HG03460 (cell line): ENCODE data around the gene FARP1.

ENCODE experiments used
- ATAC-seq: cut with Tn5 transposase; IDR thresholded peaks from one replicate; pipeline ENCODE4 v1.9.1; 2021; ENCODE audit not compliant: unreplicated experiment

FARP1 gene

GRCh38 chr13:98301721-98302120 lies 158.8 kb downstream of the FARP1 start:
- ATAC-seq = no peak

GRCh38 chr13:98303858-98304257 lies 161.0 kb downstream of the FARP1 start:
- no peak for ATAC-seq

GRCh38 chr13:98305670-98306069 lies 162.8 kb downstream of the FARP1 start:
- no peak for ATAC-seq

- ATAC-seq = no peak
Observed at GRCh38 chr13:98307463-98308085, 164.7 kb downstream of the FARP1 start.

- no peak for ATAC-seq
Observed at GRCh38 chr13:98308086-98308911, 165.4 kb downstream of the FARP1 start.

GRCh38 chr13:98309569-98310335 lies 166.9 kb downstream of the FARP1 start:
- ATAC-seq = no peak

GRCh38 chr13:98310485-98311199 lies 167.7 kb downstream of the FARP1 start:
- no peak for ATAC-seq

- no peak for ATAC-seq
Observed at GRCh38 chr13:98311200-98311548, 168.3 kb downstream of the FARP1 start.

GRCh38 chr13:98312606-98313005 lies 169.7 kb downstream of the FARP1 start:
- no peak for ATAC-seq

GRCh38 chr13:98313023-98313921 lies 170.4 kb downstream of the FARP1 start:
- no peak for ATAC-seq

GRCh38 chr13:98313922-98314292 lies 171.0 kb downstream of the FARP1 start:
- ATAC-seq = no peak

GRCh38 chr13:98315466-98315865 lies 172.6 kb downstream of the FARP1 start:
- ATAC-seq = no peak

GRCh38 chr13:98315902-98316301 lies 173.0 kb downstream of the FARP1 start:
- ATAC-seq = no peak

GRCh38 chr13:98317573-98318171 lies 174.8 kb downstream of the FARP1 start:
- ATAC-seq = no peak

- no peak for ATAC-seq
Observed at GRCh38 chr13:98318263-98318878, 175.5 kb downstream of the FARP1 start.

GRCh38 chr13:98320561-98321105 lies 177.7 kb downstream of the FARP1 start:
- ATAC-seq = no peak

GRCh38 chr13:98321395-98321794 lies 178.5 kb downstream of the FARP1 start:
- no peak for ATAC-seq

- no peak for ATAC-seq
Observed at GRCh38 chr13:98322091-98322718, 179.3 kb downstream of the FARP1 start.

- ATAC-seq = no peak
Observed at GRCh38 chr13:98324105-98324504, 181.2 kb downstream of the FARP1 start.
